ENCODE results near the gene INSR. TPM values are rescaled to one million over a fixed set of nuclear protein-coding genes. Genes with fewer than 3 reads are reported as not detected.
"Not testable (repeated sequence)": the region's sequence is repeated elsewhere in the genome, so short reads cannot be mapped to it uniquely, and the experiment has no call there.

The INSR gene
- total RNA-seq, 1 experiment from 2014 or later: 35.9 TPM

DNA sequence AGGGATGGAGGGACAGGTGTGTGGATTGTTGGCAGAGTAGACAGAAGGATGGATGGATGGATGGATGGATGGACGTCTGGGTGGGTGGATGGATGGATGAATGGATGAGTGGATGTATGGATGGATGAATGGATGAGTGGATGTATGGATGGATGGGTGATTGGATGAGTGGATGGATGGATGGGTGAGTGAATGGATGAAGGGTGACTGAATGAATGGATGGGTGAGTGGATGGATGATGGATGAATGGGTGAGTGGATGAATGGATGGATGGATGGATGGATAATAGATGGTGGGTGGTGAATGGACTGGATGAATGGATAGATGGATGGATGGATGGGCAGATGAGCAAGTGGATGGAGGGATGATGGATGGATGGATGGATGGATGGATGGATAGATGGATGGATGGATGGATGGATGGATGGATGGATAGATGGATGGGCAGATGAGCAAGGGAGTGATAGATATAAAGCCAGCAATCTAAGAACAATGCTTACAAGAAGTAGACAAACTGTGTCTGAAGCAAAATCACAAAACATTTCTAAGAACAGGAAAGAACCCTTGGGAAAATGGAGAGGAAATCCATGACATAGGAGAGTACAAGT, 65.2 kb downstream of the INSR start:
- Mint-ChIP-seq H3K4me3 (no peak overlapping the region), H3K27me3 (ENCODE audit: low read depth) (no peaks in the 10 kb centered on the region), H3K4me1 (peaks cover 14% of the 10 kb centered on the region), H3K9me3 (no peaks in the 10 kb centered on the region), H3K36me3 (no peaks in the 10 kb centered on the region), H3K27ac (no peak overlapping the region)
- ChIA-PET POLR2A (no interaction called here), CTCF (interaction anchor here (1.4 kb wide), 1 partner anchor 18 kb away, joined by 3 read pairs; no protein-coding TSS in a partner anchor)
- TF ChIP-seq, protein P1, sequence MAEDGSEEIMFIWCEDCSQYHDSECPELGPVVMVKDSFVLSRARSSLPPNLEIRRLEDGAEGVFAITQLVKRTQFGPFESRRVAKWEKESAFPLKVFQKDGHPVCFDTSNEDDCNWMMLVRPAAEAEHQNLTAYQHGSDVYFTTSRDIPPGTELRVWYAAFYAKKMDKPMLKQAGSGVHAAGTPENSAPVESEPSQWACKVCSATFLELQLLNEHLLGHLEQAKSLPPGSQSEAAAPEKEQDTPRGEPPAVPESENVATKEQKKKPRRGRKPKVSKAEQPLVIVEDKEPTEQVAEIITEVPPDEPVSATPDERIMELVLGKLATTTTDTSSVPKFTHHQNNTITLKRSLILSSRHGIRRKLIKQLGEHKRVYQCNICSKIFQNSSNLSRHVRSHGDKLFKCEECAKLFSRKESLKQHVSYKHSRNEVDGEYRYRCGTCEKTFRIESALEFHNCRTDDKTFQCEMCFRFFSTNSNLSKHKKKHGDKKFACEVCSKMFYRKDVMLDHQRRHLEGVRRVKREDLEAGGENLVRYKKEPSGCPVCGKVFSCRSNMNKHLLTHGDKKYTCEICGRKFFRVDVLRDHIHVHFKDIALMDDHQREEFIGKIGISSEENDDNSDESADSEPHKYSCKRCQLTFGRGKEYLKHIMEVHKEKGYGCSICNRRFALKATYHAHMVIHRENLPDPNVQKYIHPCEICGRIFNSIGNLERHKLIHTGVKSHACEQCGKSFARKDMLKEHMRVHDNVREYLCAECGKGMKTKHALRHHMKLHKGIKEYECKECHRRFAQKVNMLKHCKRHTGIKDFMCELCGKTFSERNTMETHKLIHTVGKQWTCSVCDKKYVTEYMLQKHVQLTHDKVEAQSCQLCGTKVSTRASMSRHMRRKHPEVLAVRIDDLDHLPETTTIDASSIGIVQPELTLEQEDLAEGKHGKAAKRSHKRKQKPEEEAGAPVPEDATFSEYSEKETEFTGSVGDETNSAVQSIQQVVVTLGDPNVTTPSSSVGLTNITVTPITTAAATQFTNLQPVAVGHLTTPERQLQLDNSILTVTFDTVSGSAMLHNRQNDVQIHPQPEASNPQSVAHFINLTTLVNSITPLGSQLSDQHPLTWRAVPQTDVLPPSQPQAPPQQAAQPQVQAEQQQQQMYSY (CRISPR knock-in tag; IDR thresholded peaks at IDR 0.05): no peak
- TF ChIP-seq, protein P2, sequence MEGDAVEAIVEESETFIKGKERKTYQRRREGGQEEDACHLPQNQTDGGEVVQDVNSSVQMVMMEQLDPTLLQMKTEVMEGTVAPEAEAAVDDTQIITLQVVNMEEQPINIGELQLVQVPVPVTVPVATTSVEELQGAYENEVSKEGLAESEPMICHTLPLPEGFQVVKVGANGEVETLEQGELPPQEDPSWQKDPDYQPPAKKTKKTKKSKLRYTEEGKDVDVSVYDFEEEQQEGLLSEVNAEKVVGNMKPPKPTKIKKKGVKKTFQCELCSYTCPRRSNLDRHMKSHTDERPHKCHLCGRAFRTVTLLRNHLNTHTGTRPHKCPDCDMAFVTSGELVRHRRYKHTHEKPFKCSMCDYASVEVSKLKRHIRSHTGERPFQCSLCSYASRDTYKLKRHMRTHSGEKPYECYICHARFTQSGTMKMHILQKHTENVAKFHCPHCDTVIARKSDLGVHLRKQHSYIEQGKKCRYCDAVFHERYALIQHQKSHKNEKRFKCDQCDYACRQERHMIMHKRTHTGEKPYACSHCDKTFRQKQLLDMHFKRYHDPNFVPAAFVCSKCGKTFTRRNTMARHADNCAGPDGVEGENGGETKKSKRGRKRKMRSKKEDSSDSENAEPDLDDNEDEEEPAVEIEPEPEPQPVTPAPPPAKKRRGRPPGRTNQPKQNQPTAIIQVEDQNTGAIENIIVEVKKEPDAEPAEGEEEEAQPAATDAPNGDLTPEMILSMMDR (IDR thresholded peaks at IDR 0.05): no peak
- TF ChIP-seq ZNF232 (CRISPR knock-in tag; IDR thresholded peaks at IDR 0.05) (no peak), NFATC4 (CRISPR knock-in tag; IDR thresholded peaks at IDR 0.05) (no peak), KAT7 (CRISPR knock-in tag; IDR thresholded peaks at IDR 0.05; ENCODE audit: borderline replicate concordance) (no peak), GRHL2 (CRISPR knock-in tag; IDR thresholded peaks at IDR 0.05; ENCODE audit: insufficient replicate concordance, severe bottlenecking) (no peak), SP1 (CRISPR knock-in tag; conservative IDR thresholded peaks at IDR 0.05) (no peak), FOXJ3 (CRISPR knock-in tag; IDR thresholded peaks at IDR 0.05; ENCODE audit: borderline replicate concordance) (no peak), ZNF219 (CRISPR knock-in tag; IDR thresholded peaks at IDR 0.05; ENCODE audit: borderline replicate concordance) (no peak), JAZF1 (CRISPR knock-in tag; IDR thresholded peaks at IDR 0.05) (no peak)
- TF ChIP-seq, protein P3, sequence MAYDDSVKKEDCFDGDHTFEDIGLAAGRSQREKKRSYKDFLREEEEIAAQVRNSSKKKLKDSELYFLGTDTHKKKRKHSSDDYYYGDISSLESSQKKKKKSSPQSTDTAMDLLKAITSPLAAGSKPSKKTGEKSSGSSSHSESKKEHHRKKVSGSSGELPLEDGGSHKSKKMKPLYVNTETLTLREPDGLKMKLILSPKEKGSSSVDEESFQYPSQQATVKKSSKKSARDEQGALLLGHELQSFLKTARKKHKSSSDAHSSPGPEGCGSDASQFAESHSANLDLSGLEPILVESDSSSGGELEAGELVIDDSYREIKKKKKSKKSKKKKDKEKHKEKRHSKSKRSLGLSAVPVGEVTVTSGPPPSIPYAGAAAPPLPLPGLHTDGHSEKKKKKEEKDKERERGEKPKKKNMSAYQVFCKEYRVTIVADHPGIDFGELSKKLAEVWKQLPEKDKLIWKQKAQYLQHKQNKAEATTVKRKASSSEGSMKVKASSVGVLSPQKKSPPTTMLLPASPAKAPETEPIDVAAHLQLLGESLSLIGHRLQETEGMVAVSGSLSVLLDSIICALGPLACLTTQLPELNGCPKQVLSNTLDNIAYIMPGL (CRISPR knock-in tag; IDR thresholded peaks at IDR 0.05): no peak
- TF ChIP-seq, protein P4, sequence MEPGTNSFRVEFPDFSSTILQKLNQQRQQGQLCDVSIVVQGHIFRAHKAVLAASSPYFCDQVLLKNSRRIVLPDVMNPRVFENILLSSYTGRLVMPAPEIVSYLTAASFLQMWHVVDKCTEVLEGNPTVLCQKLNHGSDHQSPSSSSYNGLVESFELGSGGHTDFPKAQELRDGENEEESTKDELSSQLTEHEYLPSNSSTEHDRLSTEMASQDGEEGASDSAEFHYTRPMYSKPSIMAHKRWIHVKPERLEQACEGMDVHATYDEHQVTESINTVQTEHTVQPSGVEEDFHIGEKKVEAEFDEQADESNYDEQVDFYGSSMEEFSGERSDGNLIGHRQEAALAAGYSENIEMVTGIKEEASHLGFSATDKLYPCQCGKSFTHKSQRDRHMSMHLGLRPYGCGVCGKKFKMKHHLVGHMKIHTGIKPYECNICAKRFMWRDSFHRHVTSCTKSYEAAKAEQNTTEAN (CRISPR knock-in tag; IDR thresholded peaks at IDR 0.05): no peak
- TF ChIP-seq, protein P5, sequence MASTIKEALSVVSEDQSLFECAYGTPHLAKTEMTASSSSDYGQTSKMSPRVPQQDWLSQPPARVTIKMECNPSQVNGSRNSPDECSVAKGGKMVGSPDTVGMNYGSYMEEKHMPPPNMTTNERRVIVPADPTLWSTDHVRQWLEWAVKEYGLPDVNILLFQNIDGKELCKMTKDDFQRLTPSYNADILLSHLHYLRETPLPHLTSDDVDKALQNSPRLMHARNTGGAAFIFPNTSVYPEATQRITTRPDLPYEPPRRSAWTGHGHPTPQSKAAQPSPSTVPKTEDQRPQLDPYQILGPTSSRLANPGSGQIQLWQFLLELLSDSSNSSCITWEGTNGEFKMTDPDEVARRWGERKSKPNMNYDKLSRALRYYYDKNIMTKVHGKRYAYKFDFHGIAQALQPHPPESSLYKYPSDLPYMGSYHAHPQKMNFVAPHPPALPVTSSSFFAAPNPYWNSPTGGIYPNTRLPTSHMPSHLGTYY (CRISPR knock-in tag; IDR thresholded peaks at IDR 0.05): no peak
- TF ChIP-seq, protein P6, sequence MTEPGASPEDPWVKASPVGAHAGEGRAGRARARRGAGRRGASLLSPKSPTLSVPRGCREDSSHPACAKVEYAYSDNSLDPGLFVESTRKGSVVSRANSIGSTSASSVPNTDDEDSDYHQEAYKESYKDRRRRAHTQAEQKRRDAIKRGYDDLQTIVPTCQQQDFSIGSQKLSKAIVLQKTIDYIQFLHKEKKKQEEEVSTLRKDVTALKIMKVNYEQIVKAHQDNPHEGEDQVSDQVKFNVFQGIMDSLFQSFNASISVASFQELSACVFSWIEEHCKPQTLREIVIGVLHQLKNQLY (CRISPR knock-in tag; IDR thresholded peaks at IDR 0.05): no peak
- ATAC-seq: no peak
- DNase-seq (ENCODE audit: low spot score): no peak

DNA sequence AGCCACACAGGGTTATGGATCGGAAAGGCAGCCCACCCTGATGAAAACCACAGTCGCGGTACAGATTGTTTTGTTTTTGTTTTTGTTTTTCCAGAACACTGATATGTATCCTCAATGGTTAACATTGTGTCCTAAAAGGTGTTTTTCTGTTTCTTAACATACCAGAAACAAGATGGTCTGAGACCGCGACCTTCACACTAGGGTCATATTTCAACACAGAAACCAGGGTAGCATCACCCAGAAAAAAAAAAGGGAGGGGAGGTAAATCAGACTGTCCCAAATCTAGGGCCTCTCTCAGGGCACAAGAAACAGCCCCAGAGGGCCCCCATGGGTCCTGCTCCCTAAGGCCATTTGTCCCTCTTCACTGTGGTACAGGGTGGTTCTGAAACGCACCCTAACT, 66.5 kb downstream of the INSR start:
- CTCF ChIA-PET: no interaction called here
- Mint-ChIP-seq H3K27me3 (ENCODE audit: low read depth) (no peaks in the 10 kb centered on the region), H3K4me3 (no peak overlapping the region), H3K4me1 (peaks cover 14% of the 10 kb centered on the region), H3K36me3 (no peaks in the 10 kb centered on the region), H3K27ac (peak overlapping the region; percentile 41; the same call in 1 of the 2 replicates), H3K9me3 (no peaks in the 10 kb centered on the region)
- TF ChIP-seq FOXP1 (CRISPR knock-in tag; IDR thresholded peaks at IDR 0.05; ENCODE audit: borderline replicate concordance) (no peak), EMX1 (CRISPR knock-in tag; IDR thresholded peaks at IDR 0.05) (no peak), MYBL2 (CRISPR knock-in tag; IDR thresholded peaks at IDR 0.05) (no peak), SOX15 (CRISPR knock-in tag; IDR thresholded peaks at IDR 0.05) (no peak), GABPB1 (CRISPR knock-in tag; IDR thresholded peaks at IDR 0.05) (no peak)
- TF ChIP-seq, protein P7, sequence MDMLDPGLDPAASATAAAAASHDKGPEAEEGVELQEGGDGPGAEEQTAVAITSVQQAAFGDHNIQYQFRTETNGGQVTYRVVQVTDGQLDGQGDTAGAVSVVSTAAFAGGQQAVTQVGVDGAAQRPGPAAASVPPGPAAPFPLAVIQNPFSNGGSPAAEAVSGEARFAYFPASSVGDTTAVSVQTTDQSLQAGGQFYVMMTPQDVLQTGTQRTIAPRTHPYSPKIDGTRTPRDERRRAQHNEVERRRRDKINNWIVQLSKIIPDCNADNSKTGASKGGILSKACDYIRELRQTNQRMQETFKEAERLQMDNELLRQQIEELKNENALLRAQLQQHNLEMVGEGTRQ (CRISPR knock-in tag; IDR thresholded peaks at IDR 0.05): no peak
- no peak for ATAC-seq
- no peak for DNase-seq (ENCODE audit: low spot score)
- POLR2A ChIA-PET: no interaction called here

DNA sequence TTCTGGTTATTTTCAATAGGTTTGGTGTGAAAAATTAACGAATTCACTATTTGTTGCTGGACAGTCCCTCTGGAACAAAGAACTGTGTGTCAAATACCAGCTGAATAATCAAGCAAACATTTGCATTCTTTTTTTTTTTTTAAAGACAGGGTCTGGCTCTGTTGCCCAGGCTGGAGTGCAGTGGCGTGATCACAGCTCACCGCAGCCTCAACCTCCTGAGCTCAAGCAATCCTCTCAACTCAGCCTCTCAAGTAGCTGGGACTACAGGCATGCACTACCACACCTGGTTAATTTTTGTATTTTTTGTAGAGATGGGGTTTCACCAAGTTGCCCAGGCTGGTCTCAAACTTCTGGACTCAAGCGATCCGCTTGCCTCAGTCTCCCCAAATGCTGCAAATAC, 67.1 kb downstream of the INSR start:
- H3K4me3 Mint-ChIP-seq; CTCF ChIA-PET; DNase-seq (ENCODE audit: low spot score); H3K27me3 Mint-ChIP-seq (ENCODE audit: low read depth); ATAC-seq; POLR2A ChIA-PET; H3K36me3 Mint-ChIP-seq; H3K9me3 Mint-ChIP-seq: not testable (repeated sequence)
- H3K27ac Mint-ChIP-seq: peak overlapping the region; percentile 41; the same call in 1 of the 2 replicates
- peaks cover 14% of the 10 kb centered on the region for H3K4me1 Mint-ChIP-seq

Data from WTC11 (cell line).